IMR-90 (cell line): ENCODE measurements around the gene IMPDH1. TPM values are rescaled to one million over a fixed set of nuclear protein-coding genes. Genes with fewer than 3 reads are reported as not detected.

ENCODE experiments used
- ATAC-seq: fragments of 200-7000 bp; cut with Tn5 transposase; 2 replicates; pipeline ENCODE4 v1.9.1; 2020; ENCODE audit warnings: low read depth, mild to moderate bottlenecking, moderate library complexity
- BruUV-seq: library from RNA; stranded (reverse); fragments of 400-500 nt; replicated peaks from 2 replicates; lab custom pipeline; 2021; lab: Mats Ljungman, UMichigan
- CTCF ChIA-PET: fragments of 300-600 bp; formaldehyde crosslinking; extraction: SDS; loops from one replicate; lab custom pipeline; 2021; ENCODE audit warnings: antibody characterized with exemption; lab: Yijun Ruan, JAX
- POLR2A ChIA-PET: fragments of 300-600 bp; sonication (Branson Sonifier 250); formaldehyde crosslinking; loops from one replicate; lab custom pipeline; 2022; ENCODE audit warnings: antibody characterized with exemption; ENCODE audit not compliant: unreplicated experiment; lab: Charles Lee
- DNase-seq: peaks from one replicate; pipeline ENCODE4 v3.0.0; 2013
- H2AFZ ChIP-seq: replicated peaks from 2 replicates; pipeline ENCODE3; 2013; ENCODE audit warnings: low read length, mild to moderate bottlenecking; ENCODE audit not compliant: poor library complexity
- H2AK5ac ChIP-seq: 2 replicates; pipeline ENCODE4 v1.6.1; 2013; ENCODE audit warnings: low read depth, low read length, inconsistent platforms
- H2AK9ac ChIP-seq: replicated peaks from 2 replicates; pipeline ENCODE3; 2013; ENCODE audit warnings: mild to moderate bottlenecking, low read depth, low read length, moderate library complexity; ENCODE audit not compliant: poor library complexity
- H2BK120ac ChIP-seq: 2 replicates; pipeline ENCODE4 v1.6.1; 2013; ENCODE audit warnings: low read depth, low read length, inconsistent platforms
- H2BK15ac ChIP-seq: 3 replicates; pipeline ENCODE4 v1.6.1; 2013; ENCODE audit warnings: low read depth, low read length, inconsistent platforms
- H2BK20ac ChIP-seq: 2 replicates; pipeline ENCODE4 v1.6.1; 2013; ENCODE audit warnings: low read depth, mild to moderate bottlenecking, inconsistent platforms, low read length, moderate library complexity
- H2BK5ac ChIP-seq: 2 replicates; pipeline ENCODE4 v1.6.1; 2013; ENCODE audit warnings: mild to moderate bottlenecking, low read depth, low read length, inconsistent platforms; ENCODE audit not compliant: poor library complexity, severe bottlenecking
- H3K14ac ChIP-seq: replicated peaks from 2 replicates; pipeline ENCODE4 v1.6.1; 2013; ENCODE audit warnings: low read depth, low read length, inconsistent platforms
- H3K18ac ChIP-seq: 2 replicates; pipeline ENCODE4 v1.6.1; 2013; ENCODE audit warnings: low read depth, low read length, control low read depth
- H3K23ac ChIP-seq: 2 replicates; pipeline ENCODE4 v1.6.1; 2013; ENCODE audit warnings: low read depth, low read length, inconsistent platforms
- H3K27ac ChIP-seq: 2 replicates; pipeline ENCODE4 v1.5.1; 2013; ENCODE audit warnings: mild to moderate bottlenecking, control low read depth, low read length; ENCODE audit not compliant: insufficient read depth
- H3K27me3 ChIP-seq: 2 replicates; pipeline ENCODE4 v1.6.1; 2013; ENCODE audit warnings: low read length; ENCODE audit not compliant: control insufficient read depth, insufficient read depth
- H3K36me3 ChIP-seq: 2 replicates; pipeline ENCODE4 v1.6.1; 2013; ENCODE audit warnings: low read length, mixed read lengths; ENCODE audit not compliant: control insufficient read depth, insufficient read depth
- H3K4ac ChIP-seq: 2 replicates; pipeline ENCODE4 v1.6.1; 2013; ENCODE audit warnings: low read depth, low read length, inconsistent platforms
- H3K4me1 ChIP-seq: 2 replicates; pipeline ENCODE4 v1.6.1; 2013; ENCODE audit warnings: low read length, mixed read lengths; ENCODE audit not compliant: control insufficient read depth, insufficient read depth
- H3K4me2 ChIP-seq: 2 replicates; pipeline ENCODE4 v1.6.1; 2013; ENCODE audit warnings: low read depth, mild to moderate bottlenecking, control low read depth, low read length, moderate library complexity
- H3K4me3 ChIP-seq: 2 replicates; pipeline ENCODE4 v1.5.1; 2013; ENCODE audit warnings: low read depth, mild to moderate bottlenecking, control low read depth, low read length, moderate library complexity; ENCODE audit not compliant: insufficient read depth
- H3K56ac ChIP-seq: 2 replicates; pipeline ENCODE4 v1.6.1; 2013; ENCODE audit warnings: low read length, inconsistent platforms; ENCODE audit not compliant: insufficient read depth; ENCODE audit errors: extremely low read depth
- H3K79me1 ChIP-seq, 2 experiments: 2 replicates each; pipeline ENCODE4 v1.6.1; 2013; ENCODE audit warnings: low read length in 2 of 2, inconsistent platforms in 1 of 2, low read depth in 1 of 2
- H3K9ac ChIP-seq: 2 replicates; pipeline ENCODE4 v1.6.1; 2013; ENCODE audit warnings: low read depth, low read length, control low read depth
- H3K9me1 ChIP-seq: 2 replicates; pipeline ENCODE4 v1.6.1; 2013; ENCODE audit warnings: low read length, inconsistent platforms; ENCODE audit not compliant: insufficient read depth
- H3K9me3 ChIP-seq: 2 replicates; pipeline ENCODE4 v1.6.1; 2013; ENCODE audit warnings: low read length; ENCODE audit not compliant: control insufficient read depth, insufficient read depth
- H4K20me1 ChIP-seq: 2 replicates; pipeline ENCODE4 v1.6.1; 2013; ENCODE audit warnings: low read length, inconsistent platforms; ENCODE audit not compliant: insufficient read depth
- H4K5ac ChIP-seq: 2 replicates; pipeline ENCODE4 v1.6.1; 2013; ENCODE audit warnings: mild to moderate bottlenecking, low read depth, low read length, control low read depth
- H4K8ac ChIP-seq, 2 experiments: 2 replicates each; pipeline ENCODE4 v1.6.1; 2013; ENCODE audit warnings: low read depth in 2 of 2, low read length in 2 of 2, control low read depth in 1 of 2, inconsistent platforms in 1 of 2
- H4K91ac ChIP-seq: 2 replicates; pipeline ENCODE4 v1.6.1; 2013; ENCODE audit warnings: low read depth, low read length, inconsistent platforms; ENCODE audit not compliant: insufficient read depth
- CEBPB ChIP-seq: IDR thresholded peaks from 2 replicates; pipeline ENCODE4 v1.6.1; 2012; ENCODE audit warnings: low read depth, low read length, improper control_type of control experiment
- FOS ChIP-seq: fragments of 150-350 bp; IDR thresholded peaks from 2 replicates; pipeline ENCODE4 v1.6.1; 2016; ENCODE audit warnings: low read depth, low read length
- WGBS, 2 experiments: methylation state at CpG; one replicate each; pipeline versions ENCODE4 v1.1.5 to v1.1.7; 2013; ENCODE audit warnings: missing lambda C conversion rate in 2 of 2; ENCODE audit not compliant: insufficient read length in 1 of 2; ENCODE audit errors: extremely low coverage in 2 of 2; 5-methylcytosine and 5-hydroxymethylcytosine counted together
- dilution Hi-C: fragments of 300-500 bp; cut with HindIII; formaldehyde crosslinking; loops from one replicate; pipeline ENCODE4 v1.14.3; 2018; ENCODE audit warnings: low sequenced_read_pairs; ENCODE audit not compliant: unreplicated experiment
- in situ Hi-C: fragments of 300-500 bp; cut with MboI; formaldehyde crosslinking; loops from 3 replicates; pipeline ENCODE4 v1.14.3; 2019; ENCODE audit warnings: low sequenced_read_pairs, inconsistent platforms, mixed read lengths
- intact Hi-C: fragments of 100-400 bp; cut with micrococcal nuclease; formaldehyde crosslinking; loops from 2 replicates; pipeline ENCODE4 v1.10.0; 2022
- polyA plus RNA-seq, 3 experiments: library from polyadenylated mRNA; depleted of rRNA; stranded (reverse); fragments of >200 nt; gene quantifications; 2 replicates each; pipeline ENCODE4 v1.2.3, GENCODE V29; 2012; ENCODE audit warnings: low replicate concordance in 1 of 3
- total RNA-seq: library from RNA; depleted of rRNA; stranded (reverse); fragments of >200 nt; gene quantifications from 2 replicates; pipeline ENCODE4 v1.2.3, GENCODE V29; 2012

Gene IMPDH1
- total and polyA plus RNA-seq, 2 of the 4 experiments (the other 2 are of a cell fraction), result 49.5 to 69.3 TPM

DNA sequence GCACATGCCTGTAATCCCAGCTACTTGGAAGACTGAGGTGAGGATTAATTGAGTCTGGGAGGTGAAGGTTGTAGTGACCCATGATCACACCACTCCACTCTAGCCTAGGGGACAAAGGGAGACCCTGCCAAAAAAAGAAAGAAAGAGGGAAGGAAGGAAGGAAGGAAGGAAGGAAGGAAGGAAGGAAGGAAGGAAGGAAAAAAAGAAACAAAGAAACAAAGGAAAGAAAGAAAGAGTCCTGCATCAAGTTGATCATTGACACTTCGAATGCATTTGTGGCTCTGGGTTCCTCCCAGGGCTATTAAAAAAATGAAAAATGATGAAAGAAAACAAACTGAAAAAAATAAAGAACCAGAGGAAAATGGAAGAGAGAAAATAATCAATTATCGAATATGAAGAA is 44.4 kb downstream of the IMPDH1 start:
- Histone ChIP-seq H2BK5ac (no peak overlapping the region), H2AK9ac (no peak overlapping the region), H3K9ac (no peak overlapping the region), H3K14ac (no peak overlapping the region), H3K4ac (no peak overlapping the region), H4K8ac (no peak overlapping the region), H3K23ac (no peak overlapping the region), H2AFZ (no peak overlapping the region), H3K4me1 (no peaks in the 10 kb centered on the region; the same call in 1 of the 2 replicates), H3K9me1 (no peaks in the 10 kb centered on the region), H2BK15ac (no peak overlapping the region), H4K91ac (no peak overlapping the region), H3K56ac (no peak overlapping the region), H3K79me1 (no peaks in the 10 kb centered on the region), H2BK20ac (no peak overlapping the region), H4K5ac (no peak overlapping the region), H2AK5ac (no peak overlapping the region), H3K27me3 (peaks cover 58% of the 10 kb centered on the region), H3K4me3 (no peak overlapping the region), H2BK120ac (no peak overlapping the region), H3K9me3 (no peaks in the 10 kb centered on the region), H3K36me3 (no peaks in the 10 kb centered on the region), H3K27ac (no peak overlapping the region), H3K18ac (no peak overlapping the region), H3K4me2 (no peak overlapping the region), H4K20me1 (0 out of 2 replicates have a peak, but pooled peaks cover 3% of the 10 kb centered on the region)
- TF ChIP-seq CEBPB, result no peak
- TF ChIP-seq FOS, result no peak
- intact Hi-C loops, result no loop called here
- no peak for ATAC-seq
- in situ Hi-C loops, result no loop called here
- WGBS, 2 experiments, result no CpG with 5 or more reads among the region's 2 CpGs
- dilution Hi-C loops, result no loop called here
- BruUV-seq, result no TSS peak
- ChIA-PET POLR2A (no interaction called here), CTCF (no interaction called here)
- DNase-seq, result no peak
